HPDE6-E6E7 (cell line): ENCODE data around the gene HLCS.
A peak's percentile ranks its signal among the peaks of the same experiment; 100 is the strongest.
"Not testable (repeated sequence)": the region's sequence is repeated elsewhere in the genome, so short reads cannot be mapped to it uniquely, and the experiment has no call there.

Experiments used
- DNase-seq: peaks from one replicate; pipeline ENCODE4 v3.0.0; 2011; ENCODE audit warnings: missing footprints; ENCODE audit errors: extremely low spot score

The HLCS gene

DNA sequence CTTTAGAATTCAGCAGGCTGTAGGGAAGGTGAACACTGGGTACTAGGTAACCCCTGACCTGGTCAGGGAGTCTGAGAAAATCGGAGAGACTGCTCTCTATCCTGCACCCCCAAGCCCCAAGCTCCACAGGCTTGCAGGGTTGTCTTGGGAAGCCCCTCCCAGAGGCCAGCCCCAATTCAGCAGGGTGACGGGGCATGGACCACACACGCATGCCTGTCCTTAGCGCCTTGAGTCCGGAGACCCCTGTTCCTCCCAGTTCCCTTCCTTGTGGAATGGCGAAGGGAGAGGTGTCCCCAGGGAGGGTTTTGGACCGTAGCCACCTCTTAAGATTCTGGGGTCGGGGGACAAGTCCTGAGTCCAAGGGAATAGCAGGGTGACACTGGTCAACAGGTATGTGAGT lies 116.1 kb downstream of the HLCS start:
- no peak for DNase-seq

DNA sequence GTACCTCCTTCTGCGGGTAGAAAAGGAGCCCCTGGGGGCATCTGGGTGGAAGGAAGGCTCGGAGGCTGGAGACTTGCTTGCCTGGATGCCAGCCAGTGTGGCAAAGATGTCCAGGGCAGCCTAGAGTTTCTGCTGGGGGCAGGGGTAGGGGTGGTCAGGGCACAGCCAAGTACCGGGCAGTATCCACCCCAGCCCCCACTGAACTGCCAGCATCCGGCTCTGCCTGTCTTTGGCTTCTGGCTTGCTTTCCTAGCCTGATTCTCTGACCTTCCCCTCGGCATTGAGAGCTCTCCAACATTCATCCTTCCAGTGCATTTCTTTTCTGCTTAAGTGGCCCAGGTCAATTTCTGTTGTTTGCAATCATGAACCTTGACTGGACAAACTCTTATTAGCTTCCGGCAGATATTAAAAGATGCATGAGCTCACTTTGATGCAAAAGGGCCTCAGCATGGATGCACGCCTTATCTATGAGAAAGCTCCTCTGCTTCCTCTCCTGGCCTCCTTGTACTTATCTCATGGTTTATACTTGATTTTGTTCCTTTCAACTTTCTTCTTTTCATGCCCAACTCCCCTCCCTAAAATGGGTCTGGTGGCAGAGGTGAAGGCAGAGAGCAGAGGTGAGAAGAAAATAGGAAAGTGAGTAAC lies 116.9 kb downstream of the HLCS start:
- no peak for DNase-seq

DNA sequence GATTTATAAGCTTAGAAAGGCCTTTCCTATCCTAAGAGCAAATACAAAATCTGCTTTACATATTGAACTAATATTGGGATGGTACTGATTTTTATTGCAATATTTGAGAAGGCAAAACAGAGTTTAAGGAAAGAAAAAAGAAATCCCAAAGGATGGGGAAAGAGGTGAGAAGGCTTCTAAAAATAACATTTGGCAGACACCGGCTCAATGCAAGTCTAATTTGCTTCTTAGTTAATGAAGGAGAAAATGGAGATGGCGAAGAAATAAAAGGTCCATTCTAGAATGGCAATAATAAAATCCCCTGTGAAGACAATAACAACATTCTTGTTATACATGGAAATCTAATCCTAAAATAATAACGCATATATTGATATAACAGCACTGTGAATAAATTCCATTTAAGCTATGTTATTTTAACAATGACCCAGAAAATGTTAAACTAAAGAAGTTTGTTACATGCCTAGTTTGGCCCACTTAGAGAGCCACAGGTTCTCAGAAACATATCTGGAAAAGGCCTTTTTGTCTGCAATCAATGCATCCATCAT lies 117.7 kb downstream of the HLCS start:
- DNase-seq: no peak

- peak; percentile 82 for DNase-seq
These were observed 119.3 kb downstream of the HLCS start for GRCh38 chr21:36847189-36847588.

DNA sequence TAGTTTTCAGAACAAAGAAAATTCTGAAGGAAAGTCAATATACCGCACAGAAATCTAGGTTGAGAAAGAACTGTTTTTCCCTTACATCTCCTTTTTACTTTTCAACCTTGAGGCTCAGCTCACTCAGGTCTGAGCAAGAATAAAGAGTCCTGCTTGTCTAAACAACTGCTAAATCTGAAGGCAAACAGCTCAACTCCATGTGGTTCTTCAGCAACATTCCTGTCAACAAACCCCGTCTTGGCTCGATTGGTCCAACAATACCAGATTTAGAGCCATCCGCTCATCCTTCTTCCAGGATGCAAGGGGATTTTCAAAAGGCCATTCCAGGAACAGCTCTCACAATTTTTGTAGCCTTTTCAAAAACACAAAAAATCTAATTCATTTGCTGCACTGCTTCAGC lies 119.8 kb downstream of the HLCS start:
- DNase-seq: no peak

- no peak for DNase-seq
These were observed 120.7 kb downstream of the HLCS start for GRCh38 chr21:36845790-36846189.

- DNase-seq: no peak
These were observed 121.4 kb downstream of the HLCS start for GRCh38 chr21:36845070-36845469.

DNA sequence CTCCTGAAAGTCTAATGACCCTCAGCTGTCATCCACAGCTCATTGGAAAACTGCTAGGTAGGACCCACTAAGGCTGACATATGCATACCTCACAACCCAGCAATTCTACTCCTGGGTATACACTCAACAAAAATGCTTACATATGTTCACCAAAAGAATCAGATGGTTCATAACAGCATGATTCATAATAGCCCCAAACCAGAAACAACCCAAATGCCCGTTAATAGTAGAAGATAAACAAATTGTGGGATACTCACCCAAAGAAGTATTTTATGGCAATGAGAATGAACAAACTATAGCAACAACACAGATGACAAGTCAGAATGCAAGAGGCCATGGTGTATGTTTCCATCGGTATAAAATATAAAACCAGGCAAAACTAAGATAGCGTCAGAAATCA lies 124.6 kb downstream of the HLCS start:
- no peak for DNase-seq

DNA sequence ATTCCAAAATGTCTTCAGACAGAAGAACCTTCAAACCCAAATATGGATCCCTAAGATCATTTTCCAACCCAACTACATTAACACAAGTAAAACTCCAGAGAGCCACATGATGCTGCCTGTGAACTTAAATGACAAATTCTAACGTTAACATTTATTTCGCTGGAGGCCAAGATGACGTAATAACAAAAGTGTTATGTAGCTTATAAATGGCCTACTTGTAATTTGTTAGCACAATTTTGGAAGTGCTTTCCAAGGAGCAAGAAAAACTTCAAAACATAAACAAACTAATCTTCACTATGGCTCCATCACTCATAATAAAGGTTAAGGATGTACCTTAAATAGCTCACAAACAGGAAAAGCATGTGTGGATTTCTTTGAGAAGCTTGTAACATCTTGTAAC lies 126.7 kb downstream of the HLCS start:
- DNase-seq: no peak

DNA sequence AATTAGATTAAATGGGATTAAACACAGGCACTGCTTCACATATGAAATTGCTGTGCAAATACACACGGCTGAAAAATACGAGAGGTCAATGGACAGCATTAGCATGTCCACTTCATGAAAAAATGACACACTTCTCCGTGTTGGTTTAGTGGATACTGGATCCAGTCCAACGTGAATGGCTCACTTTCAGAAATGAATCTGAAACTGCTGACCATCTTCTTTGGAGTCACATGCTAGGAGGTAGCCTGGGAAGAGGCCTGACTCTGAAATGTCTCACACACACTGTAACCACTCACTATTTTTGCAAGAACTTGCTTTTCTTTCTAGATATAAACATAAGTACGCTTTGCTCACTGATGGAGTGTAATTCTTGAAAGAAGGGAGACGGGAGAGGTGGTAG lies 127.3 kb downstream of the HLCS start:
- no peak for DNase-seq

GRCh38 chr21:36835383-36835795 lies 131.1 kb downstream of the HLCS start:
- DNase-seq: no peak

- DNase-seq: no peak
These were observed 132.3 kb downstream of the HLCS start for GRCh38 chr21:36834192-36834591.

- DNase-seq: no peak
These were observed 136.4 kb downstream of the HLCS start for GRCh38 chr21:36830100-36830499.

GRCh38 chr21:36828891-36829515 lies 137.5 kb downstream of the HLCS start:
- DNase-seq: no peak

- DNase-seq: no peak
These were observed 138.3 kb downstream of the HLCS start for GRCh38 chr21:36828208-36828607.

GRCh38 chr21:36825658-36826057 lies 140.8 kb downstream of the HLCS start:
- no peak for DNase-seq

DNA sequence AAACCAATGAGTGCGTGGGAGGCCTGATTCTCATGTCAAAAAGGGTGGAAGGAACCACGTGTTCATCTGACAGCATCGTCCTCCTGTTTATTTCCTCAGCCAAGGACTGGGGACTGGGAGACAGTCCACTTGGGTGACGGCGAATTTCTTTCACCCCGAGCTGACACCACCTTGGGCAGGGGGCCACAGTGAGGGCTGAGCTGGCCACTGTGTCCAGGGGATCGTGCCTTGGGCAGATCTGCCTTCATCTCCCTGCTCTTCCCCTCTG lies 145.5 kb downstream of the HLCS start:
- no peak for DNase-seq

- DNase-seq: no peak
These were observed 146.1 kb downstream of the HLCS start for GRCh38 chr21:36820176-36821031.

DNA sequence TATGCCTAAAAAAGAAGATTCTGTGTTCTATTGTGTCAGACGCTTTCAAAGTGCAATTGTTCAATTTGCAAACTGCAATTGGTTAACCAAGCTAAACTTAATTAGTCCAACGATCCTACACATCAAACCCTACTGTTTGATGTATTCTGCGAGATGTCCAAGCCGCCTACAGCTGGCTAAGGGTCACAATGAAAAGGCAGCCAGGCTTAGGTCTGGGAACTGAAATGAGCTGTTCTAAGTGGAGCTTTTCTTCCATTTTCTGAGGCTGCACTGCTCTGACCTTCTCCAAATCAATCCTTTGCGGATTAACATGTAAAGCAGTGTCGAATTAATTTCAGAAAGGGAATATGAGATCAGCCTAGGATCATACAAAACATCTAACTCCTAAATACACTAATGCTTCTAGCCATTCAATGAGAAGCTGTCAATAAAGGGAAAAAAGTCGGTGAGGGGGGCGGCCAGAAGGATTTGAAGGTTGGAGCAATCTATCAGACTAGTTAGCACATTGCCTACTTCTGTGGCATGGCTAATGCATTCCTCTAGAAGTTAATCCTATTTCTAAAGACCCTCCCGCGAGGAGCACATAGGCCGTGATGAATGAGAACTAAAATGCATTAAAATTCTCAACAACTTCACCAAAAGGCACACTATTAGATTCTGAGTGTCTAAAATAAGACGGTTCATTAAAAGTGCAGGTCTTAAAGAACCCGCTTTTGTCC lies 148.6 kb downstream of the HLCS start:
- DNase-seq: no peak

DNA sequence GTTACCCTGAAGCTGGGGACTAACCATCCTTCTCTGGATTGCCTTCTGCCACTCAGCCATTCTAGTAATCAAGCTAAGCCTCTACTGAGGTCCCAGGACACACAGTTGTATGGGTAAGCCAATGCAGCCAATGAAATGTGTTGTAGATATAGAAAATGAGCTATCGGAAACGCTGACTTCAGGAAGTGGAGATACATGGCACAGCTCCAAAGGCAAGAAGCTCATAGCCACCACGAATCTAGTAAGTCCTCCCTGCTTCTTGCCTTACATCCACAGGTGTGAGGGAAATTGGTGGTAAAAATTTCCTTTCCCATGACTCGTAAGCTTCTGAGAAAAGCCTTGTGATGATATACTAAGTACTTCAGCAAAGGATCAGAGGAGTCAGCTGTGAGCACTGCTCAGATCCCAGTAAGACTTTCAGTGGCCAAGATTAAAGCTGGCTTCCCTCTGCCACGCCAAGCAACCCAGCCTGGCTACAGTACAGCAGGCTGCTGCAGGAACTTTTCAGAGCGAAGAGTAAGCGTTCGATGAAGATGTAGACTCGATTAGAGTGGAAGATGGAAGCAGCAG lies 149.8 kb downstream of the HLCS start:
- no peak for DNase-seq

GRCh38 chr21:36816026-36816425 lies 150.4 kb downstream of the HLCS start:
- not testable (repeated sequence) for DNase-seq

DNA sequence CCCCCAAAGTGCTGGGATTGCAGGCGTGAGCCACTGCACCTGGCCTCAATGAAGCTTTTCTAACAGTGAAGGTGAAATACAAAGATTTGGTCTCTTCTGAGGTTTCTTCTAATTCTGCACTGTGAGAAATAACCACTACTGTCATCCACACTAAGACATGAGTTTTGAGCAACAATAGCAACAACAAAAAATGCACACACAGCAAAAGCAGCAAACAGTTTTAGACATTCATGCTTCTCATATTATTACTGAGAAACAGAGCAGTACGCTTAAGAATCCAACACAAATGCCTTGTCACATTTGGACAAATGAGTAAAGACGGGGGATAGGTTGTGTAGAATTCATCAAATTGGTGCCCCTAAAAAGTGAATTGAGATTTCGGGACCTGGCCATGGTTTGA lies 151.2 kb downstream of the HLCS start:
- DNase-seq: no peak
